Measurements from ENCODE around the gene FBXW4. TPM values are rescaled to one million over a fixed set of nuclear protein-coding genes. Genes with fewer than 3 reads are reported as not detected.

Gene FBXW4
- total RNA-seq, 2 experiments from 2014 or later: 37.6 to 38.2 TPM

- Mint-ChIP-seq H3K27me3 (no peaks in the 10 kb centered on the region), H3K9me3 (no peaks in the 10 kb centered on the region), H3K4me3 (no peak overlapping the region), H3K36me3 (ENCODE audit: low read depth) (peaks cover 1% of the 10 kb centered on the region), H3K27ac (peak overlapping the region; percentile 22), H3K4me1 (ENCODE audit: low read depth) (peaks cover 7% of the 10 kb centered on the region)
- ChIA-PET CTCF (interaction anchor here (8.5 kb wide), 1 partner anchor 175 kb away, joined by 180 read pairs; the partner anchor contains the start of gene NPM3), POLR2A (no interaction called here)
- DNase-seq (no peak), ATAC-seq (no peak)
- TF ChIP-seq CTCF (IDR thresholded peaks at IDR 0.05): no peak
- intact Hi-C loops (cut with micrococcal nuclease): no loop called here
These were observed 87.8 kb downstream of the FBXW4 start for GRCh38 chr10:101607124-101607523.

- TF ChIP-seq CTCF (IDR thresholded peaks at IDR 0.05): peak; percentile 90
- intact Hi-C loops (cut with micrococcal nuclease): loop anchor here (2.0 kb wide), 1 partner anchor 178 kb away; no protein-coding TSS in a partner anchor
- Mint-ChIP-seq H3K4me1 (ENCODE audit: low read depth) (no peaks in the 10 kb centered on the region), H3K36me3 (ENCODE audit: low read depth) (peaks cover 1% of the 10 kb centered on the region), H3K9me3 (no peaks in the 10 kb centered on the region), H3K4me3 (no peak overlapping the region), H3K27ac (no peak overlapping the region), H3K27me3 (no peaks in the 10 kb centered on the region)
- CTCF ChIA-PET: interaction anchor here (0.6 to 8.5 kb wide), 51 partner anchors 9 to 535 kb away, joined by 3 to 180 read pairs (median 3); partner anchors contain the start of genes DPCD, FGF8, KCNIP2 and NPM3
- DNase-seq (peak; percentile 89), ATAC-seq (peak; percentile 96)
- POLR2A ChIA-PET: interaction anchor here (0.6 to 1.1 kb wide), 2 partner anchors 170 to 946 kb away, joined by 3 read pairs; no protein-coding TSS in a partner anchor
These were observed 92.1 kb downstream of the FBXW4 start for GRCh38 chr10:101602761-101603398.

- Mint-ChIP-seq H3K36me3 (ENCODE audit: low read depth) (peaks cover 1% of the 10 kb centered on the region), H3K27me3 (no peaks in the 10 kb centered on the region), H3K4me3 (no peak overlapping the region), H3K4me1 (ENCODE audit: low read depth) (no peaks in the 10 kb centered on the region), H3K9me3 (no peaks in the 10 kb centered on the region), H3K27ac (no peak overlapping the region)
- no peak for ATAC-seq
- intact Hi-C loops (cut with micrococcal nuclease): no loop called here
- no peak for TF ChIP-seq CTCF (IDR thresholded peaks at IDR 0.05)
- ChIA-PET POLR2A (no interaction called here), CTCF (interaction anchor here (1.1 to 8.5 kb wide), 6 partner anchors 8 to 180 kb away, joined by 3 to 180 read pairs (median 8); partner anchors contain the start of gene NPM3)
- no peak for DNase-seq
These were observed 93.4 kb downstream of the FBXW4 start for GRCh38 chr10:101601541-101601940.

- intact Hi-C loops (cut with micrococcal nuclease): no loop called here
- POLR2A ChIA-PET: interaction anchor here (1.1 kb wide), 1 partner anchor 20 kb away, joined by 3 read pairs; no protein-coding TSS in a partner anchor
These were observed 97.7 kb downstream of the FBXW4 start for GRCh38 chr10:101597091-101597900.

More at GRCh38 chr10:101597091-101597900, 97.7 kb downstream of the FBXW4 start:
- DNase-seq (no peak), ATAC-seq (no peak)
- Mint-ChIP-seq H3K9me3 (no peaks in the 10 kb centered on the region), H3K27ac (no peak overlapping the region), H3K4me1 (ENCODE audit: low read depth) (no peaks in the 10 kb centered on the region), H3K4me3 (no peak overlapping the region), H3K27me3 (no peaks in the 10 kb centered on the region), H3K36me3 (ENCODE audit: low read depth) (no peaks in the 10 kb centered on the region)
- CTCF ChIA-PET: interaction anchor here (1.1 to 6.3 kb wide), 5 partner anchors 12 to 383 kb away, joined by 3 to 34 read pairs (median 4); partner anchors contain the start of gene NPM3
- TF ChIP-seq CTCF (IDR thresholded peaks at IDR 0.05): no peak
